Measurements from ENCODE around the gene PDE2A.
A peak's percentile ranks its signal among the peaks of the same experiment; 100 is the strongest.

Gene PDE2A

DNA sequence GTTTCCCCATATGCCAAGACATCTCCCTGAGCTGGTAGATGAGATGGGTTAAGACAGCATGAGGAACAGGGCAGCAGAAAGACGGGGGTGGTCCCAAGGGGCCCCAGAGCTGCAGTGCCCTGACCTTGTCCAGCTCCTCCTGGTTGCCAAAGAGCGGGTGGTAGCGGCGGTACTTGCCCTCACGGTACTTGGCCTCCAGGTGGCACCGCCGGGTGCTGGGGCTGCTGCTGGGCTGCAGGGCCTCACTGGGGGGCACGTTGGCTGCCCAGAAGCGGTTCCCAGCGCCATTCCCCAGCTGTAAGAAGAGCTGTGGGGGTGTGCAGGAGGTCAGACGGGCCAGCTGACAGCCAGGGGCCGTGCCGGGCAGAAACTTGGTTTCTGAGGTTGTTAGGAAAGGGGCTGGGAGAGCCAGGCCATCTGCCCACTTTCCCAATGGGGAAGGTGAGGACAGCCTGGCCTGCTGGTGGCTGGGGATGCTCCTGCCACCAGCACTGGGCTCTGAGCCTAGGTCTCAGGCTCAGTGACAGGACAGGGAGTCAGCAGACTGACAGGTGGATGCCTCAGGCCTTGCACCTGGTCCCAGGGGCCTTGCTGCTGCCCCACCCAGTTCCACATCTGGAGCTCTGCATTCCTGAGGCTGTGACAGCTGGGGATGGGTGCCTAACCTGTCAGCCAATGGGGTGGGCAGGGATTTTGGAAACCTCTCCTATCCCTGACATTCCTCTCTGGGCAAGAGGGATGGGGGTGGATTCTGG is 30.0 kb upstream of the PDE2A start:
- DNase-seq = no peak

DNA sequence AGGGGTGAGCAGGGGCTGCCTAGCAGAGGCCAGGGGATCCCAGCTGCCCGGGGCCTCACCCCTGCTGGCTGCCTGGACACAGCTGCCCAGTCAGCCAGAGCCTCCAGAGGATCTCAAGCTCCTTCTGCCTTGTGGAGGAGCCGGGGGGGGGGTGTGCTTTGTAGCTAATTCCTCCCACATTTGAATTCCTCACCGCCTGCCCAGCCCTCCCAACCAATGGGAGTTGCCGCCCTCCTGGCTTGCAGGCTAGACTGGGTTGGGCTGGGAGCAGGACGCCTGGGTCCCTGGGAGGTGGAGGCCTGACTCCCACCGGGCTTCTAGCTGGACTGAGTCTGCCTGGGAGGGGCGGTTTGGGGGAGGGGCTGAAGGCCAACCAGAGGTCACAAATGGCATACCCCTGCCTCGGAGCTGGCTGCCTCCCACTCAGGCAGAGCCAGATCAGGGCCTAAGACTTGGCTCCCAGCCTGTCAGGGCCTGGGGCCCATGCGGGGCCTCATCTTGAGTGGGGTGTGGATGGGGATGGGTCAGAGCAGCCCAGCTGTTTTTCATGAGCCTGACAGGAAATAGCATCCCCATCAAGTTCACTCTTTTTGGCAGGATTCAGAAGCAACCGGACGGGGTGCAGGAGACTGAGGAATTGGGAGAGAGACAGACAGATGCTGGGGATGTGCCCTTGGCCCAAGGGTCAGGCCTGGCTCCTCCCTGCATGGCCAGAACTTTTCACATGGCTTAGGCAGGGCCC is 29.2 kb upstream of the PDE2A start:
- DNase-seq = no peak

DNA sequence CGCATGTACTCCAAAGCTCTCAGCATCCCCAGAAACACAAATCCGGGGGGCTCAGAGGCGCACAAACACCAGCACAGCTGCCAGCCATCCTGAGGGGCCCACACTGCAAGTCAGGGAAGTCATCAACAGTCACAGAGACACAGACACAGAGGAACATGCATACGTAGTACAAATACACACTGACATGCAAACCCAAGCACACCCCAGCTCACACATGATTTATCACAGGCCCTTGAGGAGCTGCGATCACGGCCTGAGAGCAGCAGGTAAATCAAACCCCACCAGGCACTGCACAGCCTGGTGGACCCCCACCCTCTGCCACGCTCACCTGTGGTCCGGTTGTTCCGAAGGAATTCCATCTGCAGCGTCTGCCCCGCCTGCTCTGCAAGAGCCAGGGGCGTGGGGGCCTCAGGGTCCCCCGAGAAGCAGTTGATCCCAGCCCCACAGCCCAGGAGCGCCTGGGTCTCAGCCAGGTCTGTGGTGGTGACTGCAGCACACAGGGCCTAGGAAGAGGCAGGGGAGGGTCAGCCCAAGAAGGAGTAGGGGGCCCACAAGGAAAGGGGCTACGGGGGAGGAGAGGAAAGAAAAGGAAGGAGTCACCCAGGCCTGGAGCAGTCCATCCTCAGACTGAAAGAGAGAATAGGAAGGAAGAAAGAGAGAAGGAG is 28.5 kb upstream of the PDE2A start:
- DNase-seq = no peak

DNA sequence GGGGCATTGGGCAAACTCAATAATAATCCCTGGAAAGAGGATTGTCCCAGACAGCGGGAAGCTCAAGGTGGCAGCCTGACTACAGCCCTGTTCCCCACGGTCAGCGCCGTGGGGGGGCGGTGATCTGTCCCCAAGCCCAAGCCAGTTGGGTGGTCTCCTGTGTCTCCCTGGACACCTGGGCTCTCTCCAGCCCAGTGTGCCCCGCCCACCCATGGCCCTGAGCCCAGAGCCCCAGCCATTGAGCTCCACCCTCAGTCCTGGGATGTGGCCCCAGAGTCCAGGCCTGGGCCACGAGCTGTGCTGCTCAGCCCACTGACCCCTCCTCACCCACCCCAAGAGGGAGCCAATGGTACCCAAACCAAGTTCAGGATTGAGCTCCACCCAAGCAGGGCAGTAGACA is 27.9 kb upstream of the PDE2A start:
- DNase-seq = no peak

DNA sequence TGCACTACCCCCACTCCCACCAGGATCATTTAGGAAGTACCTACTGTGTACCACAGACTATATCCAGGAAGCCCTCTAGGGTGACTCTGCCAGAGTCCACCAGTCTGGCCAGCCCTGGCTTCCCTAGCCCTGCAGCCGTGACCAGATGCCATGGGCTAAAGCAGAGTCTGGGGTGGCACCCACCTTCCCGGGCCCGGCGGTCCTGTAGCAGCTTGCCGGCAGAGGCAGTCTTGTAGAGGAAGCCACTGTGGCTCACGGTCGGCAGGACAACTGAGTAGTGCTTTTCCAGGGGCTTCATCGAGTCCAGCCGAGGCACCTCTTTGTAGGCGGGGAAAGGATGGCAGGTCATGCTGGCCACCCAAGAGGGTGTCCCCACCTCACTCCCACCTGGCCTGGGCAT is 27.2 kb upstream of the PDE2A start:
- DNase-seq = no peak

DNA sequence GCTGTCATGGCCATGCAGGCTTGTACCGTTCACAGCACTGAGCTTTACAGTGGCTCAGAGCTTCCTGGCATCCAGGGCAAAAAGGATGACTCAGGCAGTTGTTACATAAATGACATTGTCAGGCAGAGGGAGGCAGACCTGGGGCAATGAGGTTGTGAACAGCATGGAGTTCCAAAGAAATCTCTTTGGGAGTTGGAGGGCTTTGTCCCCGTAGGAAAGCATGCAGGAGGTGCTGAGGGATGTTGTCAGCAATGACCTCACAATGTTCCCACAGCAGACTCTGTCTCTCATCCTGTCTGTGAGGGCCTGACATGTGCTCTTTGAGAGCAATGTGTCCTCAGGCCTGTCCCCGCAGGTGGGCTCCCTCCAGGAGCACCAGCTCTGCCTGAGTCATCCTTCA is 25.9 kb upstream of the PDE2A start:
- DNase-seq = no peak

DNA sequence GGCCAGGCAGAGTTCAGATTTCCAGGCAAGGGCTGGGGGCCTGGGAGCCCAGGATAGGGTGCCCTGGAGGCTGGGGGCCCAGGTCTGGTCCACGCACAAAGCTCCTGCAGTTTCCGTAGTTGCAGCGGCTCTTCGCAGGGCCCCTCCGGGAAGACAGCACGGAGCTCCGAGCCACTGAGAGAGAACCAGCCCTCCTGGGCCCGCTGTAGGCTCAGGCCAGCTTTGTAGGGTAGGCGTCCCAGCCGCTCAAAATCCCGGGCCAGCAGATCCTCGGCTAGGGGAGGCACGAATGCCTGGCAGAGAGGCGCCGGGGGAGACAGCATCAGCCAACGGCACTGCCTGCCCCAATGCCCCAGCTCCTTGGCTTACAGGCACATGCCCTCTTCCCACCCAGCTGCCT is 23.6 kb upstream of the PDE2A start:
- no peak for DNase-seq

DNA sequence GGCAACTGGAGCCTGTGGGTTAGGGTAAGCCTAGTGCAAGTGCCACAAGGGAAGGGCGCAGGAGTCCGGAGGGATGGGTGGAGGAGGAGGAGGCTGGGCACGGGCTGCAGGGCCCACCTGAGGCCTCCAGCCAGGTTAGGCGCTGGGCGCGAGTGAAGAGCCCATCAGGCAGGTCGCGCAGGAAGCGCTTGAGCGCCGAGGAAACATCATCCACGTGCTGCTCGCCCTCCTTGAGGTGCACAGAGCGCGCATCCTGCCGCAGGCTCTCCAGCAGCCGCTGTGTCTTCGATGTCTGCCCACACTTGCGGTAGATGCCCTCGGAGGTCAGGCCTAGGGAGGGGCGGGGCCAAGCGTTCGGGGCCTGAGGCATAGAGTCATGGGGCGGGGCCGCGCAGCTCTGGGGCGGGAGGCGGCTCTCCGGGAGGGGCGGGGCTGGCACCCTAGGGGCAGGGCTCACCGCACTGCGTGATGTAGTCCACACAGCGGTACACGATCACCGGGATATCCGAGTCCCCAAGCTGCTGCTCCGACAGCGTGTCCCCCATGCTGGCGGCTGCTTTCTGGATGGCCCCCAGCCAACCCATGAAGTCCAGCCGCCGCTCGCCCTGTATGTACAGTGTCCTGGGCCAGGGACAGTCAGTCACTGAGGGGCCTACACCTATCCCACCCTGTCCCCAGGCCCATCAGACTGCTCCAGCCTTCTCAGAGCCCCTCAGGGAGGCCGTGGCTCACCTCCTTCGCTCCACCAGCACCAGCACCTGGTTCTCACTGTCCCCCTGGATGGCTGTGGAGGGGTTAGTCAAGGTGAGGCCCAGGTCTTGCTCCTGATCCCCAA is 22.9 kb upstream of the PDE2A start:
- DNase-seq = no peak

DNA sequence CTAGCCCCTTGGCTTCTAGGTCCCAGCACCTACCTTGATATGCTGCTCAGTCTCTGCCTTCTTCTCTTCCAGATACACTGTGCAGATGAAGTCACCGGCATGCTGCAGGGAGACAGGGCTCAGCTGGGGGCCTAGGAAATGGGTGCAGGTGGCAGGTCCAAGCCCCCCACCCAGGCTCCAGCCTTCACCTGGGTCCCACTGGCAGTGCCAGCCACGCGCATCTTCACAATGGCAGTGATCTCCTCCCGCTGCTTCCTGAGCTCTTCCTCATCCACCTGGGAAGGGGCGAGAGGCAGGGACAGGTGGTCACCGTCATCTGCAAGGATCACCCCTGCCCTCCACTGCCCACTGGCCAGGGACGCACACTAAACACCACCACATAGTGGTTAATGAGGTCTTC is 21.1 kb upstream of the PDE2A start:
- no peak for DNase-seq

DNA sequence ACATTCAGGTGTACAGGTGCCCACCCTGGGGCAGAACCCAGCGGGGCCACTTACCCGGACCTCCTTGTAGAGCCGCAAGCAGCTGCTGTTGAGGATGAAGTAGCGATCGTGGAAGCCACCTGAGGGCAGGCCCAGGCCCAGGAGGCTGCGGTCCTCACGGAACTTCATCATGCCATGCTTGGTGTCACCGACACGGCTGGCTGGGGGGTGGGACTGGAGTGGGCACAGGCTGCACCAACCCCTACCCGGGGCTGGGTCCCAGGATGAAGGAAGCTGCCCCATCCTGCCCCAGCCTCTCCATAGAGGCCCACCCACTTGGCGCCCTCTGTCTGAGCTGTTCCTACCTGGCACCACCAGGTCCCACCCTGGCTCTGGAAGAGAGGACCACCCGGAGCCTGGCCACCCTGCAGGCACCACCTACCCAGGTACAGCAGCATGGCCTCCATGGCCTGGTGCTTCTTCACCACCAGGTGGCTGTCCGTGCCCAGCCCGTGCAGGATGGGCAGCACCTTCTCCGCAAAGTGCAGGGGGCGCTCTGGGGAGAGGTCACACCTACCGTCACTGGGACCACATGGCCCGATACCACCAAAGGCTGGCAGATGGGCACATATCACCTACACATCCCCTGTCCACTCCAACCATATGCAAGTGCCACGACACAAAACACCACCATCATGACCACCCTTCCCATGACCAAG is 19.2 kb upstream of the PDE2A start:
- DNase-seq = no peak

DNA sequence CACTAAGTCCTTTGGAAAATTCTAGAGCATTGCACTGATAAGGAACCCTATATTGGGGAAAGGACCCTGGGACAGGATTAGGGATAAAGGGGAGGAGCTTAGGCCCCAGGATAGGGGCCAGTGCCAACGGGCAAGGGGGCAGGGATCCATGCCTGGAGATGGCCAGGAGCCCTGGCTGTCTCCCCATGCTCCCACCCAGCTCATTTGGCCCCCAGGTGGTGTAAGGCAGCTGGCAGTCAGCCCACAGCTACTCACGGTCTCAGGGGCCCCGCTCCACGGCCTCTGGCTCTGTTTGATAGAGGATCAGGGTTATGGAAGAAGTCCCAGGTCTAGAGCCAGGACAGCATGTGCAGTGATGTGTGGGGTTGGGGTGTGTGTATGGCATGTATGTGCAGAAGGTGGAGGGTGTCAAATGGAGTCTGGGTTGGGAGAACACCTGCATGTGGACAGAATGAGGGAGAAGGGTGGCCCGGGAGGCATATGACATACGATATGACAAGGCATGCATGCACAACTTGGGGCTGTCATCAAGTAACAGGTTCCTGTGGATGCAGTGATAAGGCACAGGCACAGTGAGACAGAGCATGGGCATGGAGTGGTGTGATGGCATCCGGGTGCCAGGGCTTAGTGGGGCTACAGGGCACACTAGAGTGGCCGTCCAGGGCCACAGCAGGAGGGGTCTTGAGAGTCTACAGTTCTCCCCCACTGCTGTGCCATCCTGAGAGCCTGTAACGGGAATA is 18.4 kb upstream of the PDE2A start:
- DNase-seq = no peak

DNA sequence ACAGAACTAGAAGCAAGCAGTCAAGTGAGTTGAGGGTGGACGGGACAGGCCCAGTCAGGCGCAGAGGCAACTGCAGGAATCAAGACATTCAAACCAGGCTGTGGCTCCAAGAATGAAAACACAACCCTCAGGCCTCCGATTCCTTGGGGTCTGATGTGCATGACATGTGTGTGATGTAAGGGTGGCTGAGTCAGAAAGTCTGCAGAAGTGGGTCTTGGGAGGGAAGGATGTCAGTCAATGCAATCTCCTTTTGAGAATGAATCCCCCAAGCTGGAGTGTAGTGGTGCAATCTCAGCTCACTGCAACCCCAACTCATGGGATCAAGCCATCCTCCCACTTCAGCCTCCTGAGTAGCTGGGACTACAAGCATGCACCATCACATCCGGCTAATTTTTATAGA is 15.9 kb upstream of the PDE2A start:
- DNase-seq = no peak

DNA sequence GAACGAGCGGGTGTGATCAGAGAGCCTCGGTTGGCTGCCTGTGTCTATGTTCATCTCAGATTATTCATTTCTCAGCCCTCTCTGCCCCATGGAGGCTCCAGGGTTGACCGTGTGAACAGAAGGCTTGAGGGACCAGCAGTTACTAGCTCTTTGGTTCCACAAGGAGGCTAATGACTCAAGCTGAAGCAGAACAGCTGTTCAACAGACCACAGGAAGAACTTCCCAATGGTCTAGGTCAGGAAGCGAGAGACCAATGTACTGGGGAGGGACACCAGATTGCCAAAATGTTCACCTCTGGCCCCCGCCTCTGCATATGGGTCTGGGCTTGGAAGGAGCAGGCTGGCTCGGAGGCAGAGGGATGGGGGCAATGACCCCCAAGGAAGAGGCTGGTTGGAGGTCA is 14.7 kb upstream of the PDE2A start:
- DNase-seq = no peak

DNA sequence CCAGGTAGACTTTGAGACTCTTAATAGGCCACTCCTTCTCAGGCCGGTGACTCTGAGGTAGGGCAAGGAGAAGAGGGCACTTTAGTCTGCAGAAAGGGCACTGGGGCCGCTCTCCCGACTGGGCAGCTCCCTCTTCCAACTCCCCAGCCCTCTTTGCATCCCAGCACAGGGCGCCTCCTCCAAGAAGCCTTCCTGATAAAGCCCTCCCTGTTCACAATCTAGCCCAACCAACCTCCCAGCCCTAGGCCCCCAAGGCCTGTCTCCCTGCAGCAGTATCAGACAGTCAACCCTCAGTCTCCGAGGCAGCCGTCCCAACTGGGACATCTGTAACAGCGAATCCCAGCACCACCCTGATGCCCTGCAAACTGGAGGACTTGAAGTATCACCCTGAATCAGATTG is 14.3 kb upstream of the PDE2A start:
- no peak for DNase-seq

DNA sequence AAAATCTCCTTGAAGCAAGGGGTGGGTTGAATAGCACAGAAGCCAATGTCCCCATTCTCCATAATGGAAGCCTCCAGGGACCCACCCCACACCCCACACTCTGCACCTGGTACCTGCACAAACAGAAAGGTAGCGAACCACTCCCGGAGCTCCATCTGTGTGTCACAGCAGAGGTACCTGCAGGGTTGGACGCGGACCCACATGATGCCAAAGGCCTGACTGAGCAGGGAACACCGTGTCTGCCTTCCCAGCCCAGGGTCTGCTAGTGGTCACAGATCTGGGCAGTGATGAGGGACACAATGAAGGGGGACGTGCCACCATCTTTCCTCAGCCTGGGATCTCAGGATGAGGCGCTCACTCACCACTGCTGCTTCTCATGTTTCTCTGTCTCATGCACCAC is 13.1 kb upstream of the PDE2A start:
- no peak for DNase-seq

DNA sequence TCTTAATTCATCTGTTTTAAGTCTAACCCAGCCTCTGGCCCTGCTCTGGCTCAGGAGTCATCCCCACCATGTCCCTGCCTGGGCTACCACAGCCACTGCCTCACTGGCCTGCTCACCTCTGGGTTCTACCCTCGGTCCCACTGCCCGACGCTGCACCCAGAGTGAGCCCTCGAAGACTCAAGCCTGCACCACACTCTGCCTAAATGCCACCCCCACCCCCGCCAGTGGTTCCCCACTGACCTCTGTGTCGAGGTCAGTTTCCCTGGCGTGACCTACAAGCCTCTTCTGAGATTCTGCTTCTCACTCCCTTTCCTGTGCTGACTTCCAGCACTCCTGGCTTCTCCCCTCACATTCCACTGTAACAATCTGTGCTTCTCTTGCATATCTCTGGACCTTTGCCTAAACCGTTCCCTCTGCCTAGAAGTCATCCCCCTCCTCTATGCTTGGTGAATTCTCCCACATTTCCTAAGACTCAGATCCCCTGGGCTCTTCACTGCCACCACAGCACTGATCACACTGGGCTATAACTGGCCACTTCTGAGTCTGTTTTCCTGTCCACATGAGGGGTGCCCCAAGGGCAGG is 12.5 kb upstream of the PDE2A start:
- DNase-seq = no peak

DNA sequence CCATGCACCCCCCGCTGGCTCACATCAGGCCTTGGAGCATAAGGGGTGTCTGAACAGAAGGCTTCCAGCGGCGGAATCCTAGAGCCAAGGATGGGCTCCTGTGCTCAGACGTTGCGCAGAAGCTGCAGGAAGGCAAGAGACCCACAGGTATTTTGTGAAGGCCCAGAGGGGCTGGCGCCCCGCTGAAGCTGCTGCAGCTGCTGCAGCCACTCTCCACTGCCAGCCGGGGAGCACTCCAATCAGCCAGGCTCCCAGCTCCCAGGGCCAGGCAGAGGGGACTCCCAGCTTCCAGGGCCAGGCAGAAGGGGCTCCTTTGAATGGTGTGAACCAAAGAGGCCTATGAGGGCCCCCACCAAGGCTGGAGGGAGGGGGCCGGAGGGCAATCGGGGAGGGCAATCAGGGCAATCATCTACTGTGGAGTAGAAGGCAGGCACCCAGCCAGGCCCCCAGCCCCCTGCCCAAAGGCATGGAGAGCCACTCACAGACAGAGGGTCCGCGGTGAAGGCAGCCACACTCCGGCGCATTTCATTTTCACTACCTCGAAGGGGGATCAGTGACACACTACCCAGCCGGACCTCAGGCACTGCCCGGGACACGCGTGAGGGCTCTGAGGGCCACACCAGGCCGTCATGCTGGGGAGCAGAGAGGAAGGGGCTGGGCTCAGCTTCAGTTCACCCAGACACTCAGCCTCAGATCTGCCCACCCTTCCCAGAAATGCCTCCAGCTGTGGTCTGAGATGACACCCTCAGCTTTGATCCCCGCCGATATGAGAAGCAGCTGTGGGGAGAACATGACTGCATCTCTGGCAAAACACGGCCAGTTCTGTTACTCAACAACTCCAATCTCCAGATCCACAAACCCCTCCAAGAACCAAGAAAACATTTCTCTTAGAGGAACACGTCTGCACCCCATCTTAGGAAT is 11.6 kb upstream of the PDE2A start:
- peak; percentile 74 for DNase-seq

DNA sequence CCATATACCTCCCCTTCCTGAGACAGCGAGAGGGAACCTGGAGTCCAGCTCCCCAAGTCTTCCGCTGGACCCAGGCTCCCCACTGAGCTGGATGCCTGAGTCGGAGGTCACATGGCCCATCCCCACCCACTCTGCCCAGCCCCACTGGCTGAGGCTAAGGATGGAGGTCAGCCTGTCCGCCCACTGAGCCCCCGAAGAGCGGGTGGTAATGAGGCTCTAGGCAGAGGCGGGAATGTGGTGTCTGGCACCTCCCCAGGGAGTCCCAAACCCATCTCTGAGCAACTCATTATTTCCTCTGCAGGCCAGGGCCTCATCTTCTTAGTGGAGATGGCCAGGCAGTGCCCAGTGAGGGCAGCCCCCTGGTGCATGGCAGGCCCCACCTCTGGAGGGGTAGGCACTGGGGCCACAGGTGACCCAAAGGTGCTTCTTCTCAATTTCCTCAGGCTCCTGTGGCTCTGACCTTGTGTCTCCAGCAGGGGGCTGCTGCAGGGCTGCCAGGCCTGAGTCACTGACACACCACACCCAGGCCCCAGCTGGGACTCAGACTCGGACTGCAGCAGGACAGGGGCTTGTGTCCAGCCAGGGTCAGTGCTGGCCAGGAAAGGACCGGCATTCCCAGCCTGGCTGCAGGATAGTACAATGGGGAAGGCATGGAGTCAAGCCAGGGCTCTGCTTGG is 10.2 kb upstream of the PDE2A start:
- peak; percentile 81 for DNase-seq

DNA sequence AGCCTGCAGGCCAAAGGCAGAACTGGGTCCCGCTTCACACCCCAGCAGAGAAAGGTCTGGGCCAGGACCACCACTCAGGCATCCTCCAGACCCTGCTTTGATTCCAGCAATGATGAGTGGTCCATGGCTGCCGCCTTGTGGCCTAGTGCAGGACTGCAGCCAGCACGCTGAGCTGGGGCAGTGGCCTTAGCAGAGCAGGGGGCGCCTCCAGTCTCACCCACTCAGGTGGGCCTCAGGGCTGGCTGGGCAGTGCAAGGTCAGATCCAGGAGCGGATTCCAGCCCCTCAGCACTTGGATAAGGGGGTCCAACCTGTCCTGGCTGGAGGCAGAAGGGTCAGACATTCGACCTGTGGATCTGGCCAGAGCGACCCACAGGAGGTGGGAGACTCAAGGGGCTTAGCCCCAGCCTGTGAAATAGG is 9.6 kb upstream of the PDE2A start:
- peak; percentile 92 for DNase-seq

DNA sequence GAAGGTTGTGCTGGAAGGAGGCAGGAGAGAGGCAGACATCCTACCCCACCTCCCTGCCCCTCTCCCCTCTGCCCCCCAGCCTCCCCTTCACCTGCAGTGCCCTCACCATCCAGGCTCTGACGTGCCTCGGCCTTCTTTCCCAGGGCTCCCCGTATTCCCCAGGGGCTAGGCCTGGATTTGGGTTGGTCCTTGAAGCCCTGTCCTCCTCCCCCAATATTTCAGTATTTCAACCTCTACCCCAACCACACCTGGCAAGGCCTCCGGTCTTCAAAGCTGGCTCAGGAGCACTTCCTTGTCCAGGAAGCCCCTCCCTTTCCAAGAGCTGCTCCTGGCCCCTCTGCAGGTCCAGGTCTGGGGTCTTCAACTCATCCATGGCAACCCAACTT is 8.6 kb upstream of the PDE2A start:
- DNase-seq = no peak
